HEK293T (cell line): Measurements from ENCODE around the gene RNF2.

Experiments
- FOXA1 ChIP-seq: fragments of 450-650 bp; IDR thresholded peaks from 2 replicates; pipeline ENCODE4 v1.6.1; 2016; ENCODE audit warnings: mild to moderate bottlenecking
- FOXK2 ChIP-seq: fragments of 450-650 bp; IDR thresholded peaks from 2 replicates; pipeline ENCODE4 v1.6.1; 2016; ENCODE audit warnings: mild to moderate bottlenecking
- LEF1 ChIP-seq: fragments of 450-650 bp; IDR thresholded peaks from 2 replicates; pipeline ENCODE4 v1.6.1; 2017; ENCODE audit warnings: mild to moderate bottlenecking, borderline replicate concordance
- NFRKB ChIP-seq: fragments of 450-650 bp; IDR thresholded peaks from 2 replicates; pipeline ENCODE4 v1.6.1; 2016; ENCODE audit warnings: mild to moderate bottlenecking, moderate library complexity
- SP1 ChIP-seq: fragments of 450-650 bp; IDR thresholded peaks from 2 replicates; pipeline ENCODE4 v1.6.1; 2017
- SUZ12 ChIP-seq: fragments of 450-650 bp; IDR thresholded peaks from 2 replicates; pipeline ENCODE4 v1.6.1; 2016; ENCODE audit warnings: mild to moderate bottlenecking
- TARDBP ChIP-seq: fragments of 450-650 bp; IDR thresholded peaks from 2 replicates; pipeline ENCODE4 v1.6.1; 2016
- ZNF384 ChIP-seq: fragments of 450-650 bp; IDR thresholded peaks from 2 replicates; pipeline ENCODE4 v1.6.1; 2016
- TF ChIP-seq, protein P1 (sequence below): fragments of 450-650 bp; IDR thresholded peaks from 2 replicates; pipeline ENCODE4 v1.6.1; 2016

DNA sequence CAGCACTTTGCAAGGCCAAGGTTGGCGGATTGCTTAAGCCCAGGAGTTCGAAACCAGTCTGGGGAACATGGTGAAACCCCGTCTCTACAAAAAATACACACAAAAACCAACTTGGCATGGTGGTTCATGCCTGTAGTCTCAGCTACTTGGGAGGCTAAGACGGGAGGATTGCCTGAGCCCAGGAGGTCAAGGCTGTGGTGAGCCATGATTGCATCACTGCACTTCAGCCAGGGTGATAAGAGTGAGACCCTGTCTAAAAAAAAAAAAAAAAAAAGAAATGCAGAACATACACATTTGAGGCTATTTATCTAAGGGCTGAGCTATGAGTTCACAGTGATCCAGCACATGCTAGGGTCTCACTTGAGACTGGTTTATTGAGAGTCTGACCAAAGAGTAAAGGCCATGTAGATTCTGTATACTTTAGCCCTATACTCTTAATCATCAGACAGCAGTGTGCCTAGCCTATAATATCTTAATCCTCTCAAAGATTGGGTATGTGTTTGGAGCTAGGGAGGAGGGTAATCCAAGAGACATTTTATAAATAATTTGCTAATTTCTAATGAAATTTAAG lies 23.9 kb downstream of the RNF2 start:
- TF ChIP-seq SP1 = no peak
- no peak for TF ChIP-seq FOXK2
- TF ChIP-seq, protein P1, sequence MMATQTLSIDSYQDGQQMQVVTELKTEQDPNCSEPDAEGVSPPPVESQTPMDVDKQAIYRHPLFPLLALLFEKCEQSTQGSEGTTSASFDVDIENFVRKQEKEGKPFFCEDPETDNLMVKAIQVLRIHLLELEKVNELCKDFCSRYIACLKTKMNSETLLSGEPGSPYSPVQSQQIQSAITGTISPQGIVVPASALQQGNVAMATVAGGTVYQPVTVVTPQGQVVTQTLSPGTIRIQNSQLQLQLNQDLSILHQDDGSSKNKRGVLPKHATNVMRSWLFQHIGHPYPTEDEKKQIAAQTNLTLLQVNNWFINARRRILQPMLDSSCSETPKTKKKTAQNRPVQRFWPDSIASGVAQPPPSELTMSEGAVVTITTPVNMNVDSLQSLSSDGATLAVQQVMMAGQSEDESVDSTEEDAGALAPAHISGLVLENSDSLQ = no peak
- TF ChIP-seq ZNF384 = no peak
- no peak for TF ChIP-seq LEF1
- TF ChIP-seq NFRKB = no peak
- TF ChIP-seq SUZ12 = no peak
- no peak for TF ChIP-seq TARDBP
- no peak for TF ChIP-seq FOXA1
